NCI-H82 (cell line): ENCODE measurements around the gene SART1.

Experiments used
- DNase-seq: peaks from one replicate; lab custom pipeline; 2025; lab: John Stamatoyannopoulos, UW

Gene SART1

GRCh38 chr11:65964906-65965305 is 3.4 kb downstream of the SART1 start:
- no peak for DNase-seq

GRCh38 chr11:65965986-65966762 is 4.6 kb downstream of the SART1 start:
- no peak for DNase-seq

GRCh38 chr11:65967329-65967934 is 5.9 kb downstream of the SART1 start:
- no peak for DNase-seq

GRCh38 chr11:65968600-65969482 is 7.3 kb downstream of the SART1 start:
- DNase-seq: no peak

GRCh38 chr11:65972116-65972515 is 10.6 kb downstream of the SART1 start:
- no peak for DNase-seq

- no peak for DNase-seq
These were observed 12.0 kb downstream of the SART1 start for GRCh38 chr11:65973439-65974110.

GRCh38 chr11:65975771-65976170 is 14.2 kb downstream of the SART1 start:
- DNase-seq: no peak

- no peak for DNase-seq
These were observed 15.0 kb downstream of the SART1 start for GRCh38 chr11:65976216-65977176.

GRCh38 chr11:65977621-65978390 is 16.3 kb downstream of the SART1 start:
- DNase-seq: no peak

GRCh38 chr11:65978391-65979238 is 17.1 kb downstream of the SART1 start:
- no peak for DNase-seq

GRCh38 chr11:65979261-65979759 is 17.8 kb downstream of the SART1 start:
- no peak for DNase-seq

GRCh38 chr11:65981101-65981740 is 19.7 kb downstream of the SART1 start:
- no peak for DNase-seq

- DNase-seq: no peak
These were observed 20.7 kb downstream of the SART1 start for GRCh38 chr11:65981972-65982823.

- no peak for DNase-seq
These were observed 21.5 kb downstream of the SART1 start for GRCh38 chr11:65982824-65983588.

GRCh38 chr11:65983589-65983987 is 22.1 kb downstream of the SART1 start:
- no peak for DNase-seq

GRCh38 chr11:65987336-65987735 is 25.8 kb downstream of the SART1 start:
- no peak for DNase-seq
